ENCODE data around the gene DICER1.

DNA sequence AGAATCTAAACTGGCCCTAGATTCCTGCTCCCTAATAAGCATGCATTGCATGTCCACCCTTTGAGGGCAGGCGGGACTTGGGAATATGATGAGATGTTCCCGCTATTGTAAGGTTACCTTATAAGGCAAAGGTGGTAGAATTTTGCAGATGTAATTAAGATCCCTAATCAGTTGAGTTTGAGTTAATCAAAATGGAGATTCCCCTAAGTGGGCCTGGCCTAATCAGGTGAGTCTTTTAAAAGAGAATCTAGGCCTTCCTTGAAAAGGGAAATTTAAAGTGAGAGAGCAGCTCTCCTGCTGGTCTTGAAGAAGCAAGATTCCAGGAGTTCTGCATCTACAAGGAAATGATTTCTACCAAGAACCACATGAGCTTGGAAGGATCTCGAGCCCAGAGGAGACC is 83.4 kb downstream of the DICER1 start:
- TF ChIP-seq EZH2 (IDR thresholded peaks at IDR 0.05; ENCODE audit: borderline replicate concordance, insufficient read depth, low read depth, low read length, poor library complexity, severe bottlenecking): no peak
- TF ChIP-seq, protein P1, sequence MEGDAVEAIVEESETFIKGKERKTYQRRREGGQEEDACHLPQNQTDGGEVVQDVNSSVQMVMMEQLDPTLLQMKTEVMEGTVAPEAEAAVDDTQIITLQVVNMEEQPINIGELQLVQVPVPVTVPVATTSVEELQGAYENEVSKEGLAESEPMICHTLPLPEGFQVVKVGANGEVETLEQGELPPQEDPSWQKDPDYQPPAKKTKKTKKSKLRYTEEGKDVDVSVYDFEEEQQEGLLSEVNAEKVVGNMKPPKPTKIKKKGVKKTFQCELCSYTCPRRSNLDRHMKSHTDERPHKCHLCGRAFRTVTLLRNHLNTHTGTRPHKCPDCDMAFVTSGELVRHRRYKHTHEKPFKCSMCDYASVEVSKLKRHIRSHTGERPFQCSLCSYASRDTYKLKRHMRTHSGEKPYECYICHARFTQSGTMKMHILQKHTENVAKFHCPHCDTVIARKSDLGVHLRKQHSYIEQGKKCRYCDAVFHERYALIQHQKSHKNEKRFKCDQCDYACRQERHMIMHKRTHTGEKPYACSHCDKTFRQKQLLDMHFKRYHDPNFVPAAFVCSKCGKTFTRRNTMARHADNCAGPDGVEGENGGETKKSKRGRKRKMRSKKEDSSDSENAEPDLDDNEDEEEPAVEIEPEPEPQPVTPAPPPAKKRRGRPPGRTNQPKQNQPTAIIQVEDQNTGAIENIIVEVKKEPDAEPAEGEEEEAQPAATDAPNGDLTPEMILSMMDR (IDR thresholded peaks at IDR 0.05): no peak

All from B cell (primary cell).